K562 (cell line): ENCODE data around the gene FIZ1. TPM values are rescaled to one million over a fixed set of nuclear protein-coding genes. Genes with fewer than 3 reads are reported as not detected.

Experiments used
- ATAC-seq: fragments of 200-7000 bp; cut with Tn5 transposase; 3 replicates; pipeline ENCODE4 v1.9.1; 2020; ENCODE audit warnings: moderate library complexity
- BruUV-seq: library from RNA; stranded (reverse); fragments of 400-500 nt; replicated peaks from 2 replicates; lab custom pipeline; 2021; lab: Mats Ljungman, UMichigan
- CTCF ChIA-PET: fragments of 300-600 bp; formaldehyde crosslinking; extraction: SDS; loops from one replicate; lab custom pipeline; 2021; ENCODE audit warnings: low intra/inter-chr PET ratio; lab: Yijun Ruan, JAX
- POLR2A ChIA-PET: fragments of 300-600, 350-650 bp; sonication (Branson Sonifier 250); formaldehyde crosslinking; extraction: SDS; loops from one replicate; lab custom pipeline; 2021; ENCODE audit warnings: antibody characterized with exemption, inconsistent platforms; lab: Yijun Ruan, JAX
- DNase-seq, 4 experiments: peaks; one replicate each; pipeline versions ENCODE4 v3.0.0 to v3.0.0-alpha.2; 2011 to 2018; ENCODE audit warnings: low spot score in 3 of 4, mixed read lengths in 3 of 4; ENCODE audit errors: extremely low read depth in 1 of 4
- FAIRE-seq: peaks from 2 replicates; lab custom pipeline; 2011; peaks lifted over from hg19 to GRCh38; lab: Jason Lieb, UNC
- H2AFZ ChIP-seq: 2 replicates; pipeline ENCODE4 v1.6.0; 2011; ENCODE audit warnings: low read depth, low read length, control low read depth, inconsistent platforms
- H3K27ac ChIP-seq: fragments of 200-600 bp; 3 replicates; pipeline ENCODE4 v1.8.0; 2011; ENCODE audit warnings: low read depth, mild to moderate bottlenecking, control low read depth, inconsistent platforms, low read length, moderate library complexity, mixed read lengths; ENCODE audit errors: extremely low read depth
- H3K27me3 ChIP-seq, 2 experiments: fragments of 300-600 bp in 1 of 2; 2 replicates in 1 of 2; 3 replicates in 1 of 2; pipeline versions ENCODE4 v1.6.0 to v1.8.0; 2011; ENCODE audit warnings: inconsistent platforms in 2 of 2, low read length in 2 of 2, mild to moderate bottlenecking in 1 of 2, mixed read lengths in 1 of 2, moderate library complexity in 1 of 2; ENCODE audit not compliant: control insufficient read depth in 2 of 2, insufficient read depth in 2 of 2
- H3K36me3 ChIP-seq: fragments of 300-600 bp; 3 replicates; pipeline ENCODE4 v1.8.0; 2011; ENCODE audit warnings: mild to moderate bottlenecking, low read length, inconsistent platforms; ENCODE audit not compliant: control insufficient read depth, insufficient read depth
- H3K4me1 ChIP-seq, 2 experiments: fragments of 200-600 bp in 1 of 2; replicated peaks in 1 of 2; 2 replicates in 1 of 2; 3 replicates in 1 of 2; pipeline versions ENCODE4 v1.5.1 to v1.8.0; 2011; ENCODE audit warnings: inconsistent platforms in 2 of 2, low read length in 2 of 2, mild to moderate bottlenecking in 1 of 2, mixed read lengths in 1 of 2, moderate library complexity in 1 of 2; ENCODE audit not compliant: control insufficient read depth in 2 of 2, insufficient read depth in 2 of 2
- H3K4me2 ChIP-seq: 2 replicates; pipeline ENCODE4 v1.6.1; 2011; ENCODE audit warnings: low read length, control low read depth, inconsistent platforms, mixed read lengths; ENCODE audit not compliant: insufficient read depth
- H3K4me3 ChIP-seq: fragments of 200-600 bp; sonication (generic), shearing (Covaris generic); 2 replicates; pipeline ENCODE4 v1.5.1; 2016; ENCODE audit warnings: control low read depth, inconsistent platforms
- H3K79me2 ChIP-seq: fragments of 200-600 bp; 3 replicates; pipeline ENCODE4 v1.8.0; 2011; ENCODE audit warnings: low read length, inconsistent platforms; ENCODE audit not compliant: control insufficient read depth, insufficient read depth
- H3K9ac ChIP-seq, 2 experiments: 2 replicates each; pipeline versions ENCODE4 v1.6.0 to v1.6.1; 2011; ENCODE audit warnings: low read depth in 2 of 2, low read length in 2 of 2, control low read depth in 1 of 2, inconsistent platforms in 1 of 2, mild to moderate bottlenecking in 1 of 2, mixed read lengths in 1 of 2; ENCODE audit not compliant: insufficient read depth in 1 of 2
- H3K9me1 ChIP-seq: one replicate; pipeline ENCODE4 v1.6.0; 2011; ENCODE audit warnings: inconsistent platforms, mild to moderate bottlenecking, low read length, moderate library complexity; ENCODE audit not compliant: control insufficient read depth, insufficient read depth
- H3K9me3 ChIP-seq: replicated peaks from 2 replicates; pipeline ENCODE4 v1.5.1; 2011; ENCODE audit warnings: low read depth, low read length, inconsistent platforms; ENCODE audit not compliant: control insufficient read depth, insufficient read depth
- H4K20me1 ChIP-seq: replicated peaks from 2 replicates; pipeline ENCODE4 v1.6.1; 2011; ENCODE audit warnings: low read length, inconsistent platforms, mixed read lengths; ENCODE audit not compliant: control insufficient read depth, insufficient read depth
- ARID3A ChIP-seq: IDR thresholded peaks from 2 replicates; pipeline ENCODE4 v1.6.1; 2012; ENCODE audit warnings: low read depth, low read length, improper control_type of control experiment, borderline replicate concordance
- CBFB ChIP-seq: sonication (generic); formaldehyde crosslinking; IDR thresholded peaks from 2 replicates; pipeline ENCODE4 v1.4.0; 2020; ENCODE audit warnings: mild to moderate bottlenecking, missing genetic modification reagents
- CTCF ChIP-seq, 3 experiments: IDR thresholded peaks in 2 of 3; conservative IDR thresholded peaks in 1 of 3; 2 replicates each; pipeline ENCODE4 v1.5.1; 2011 to 2012; ENCODE audit warnings: low read length in 3 of 3, mild to moderate bottlenecking in 3 of 3, control low read depth in 2 of 3, improper control_type of control experiment in 1 of 3, inconsistent platforms in 1 of 3, low read depth in 1 of 3, mixed read lengths in 1 of 3, moderate library complexity in 1 of 3; ENCODE audit not compliant: insufficient read depth in 2 of 3
- KLF13 ChIP-seq: fragments of 450-650 bp; IDR thresholded peaks from 2 replicates; pipeline ENCODE4 v1.6.1; 2016; ENCODE audit warnings: missing genetic modification characterization, low read depth, mild to moderate bottlenecking, missing compliant biosample characterization, moderate library complexity, borderline replicate concordance
- NFE2 ChIP-seq: IDR thresholded peaks from 2 replicates; pipeline ENCODE4 v1.6.1; 2014; ENCODE audit warnings: antibody characterized with exemption, low read depth
- RB1 ChIP-seq: fragments of 450-650 bp; IDR thresholded peaks from 2 replicates; pipeline ENCODE4 v1.6.1; 2017; ENCODE audit warnings: low read depth, mild to moderate bottlenecking
- TBP ChIP-seq: optimal IDR thresholded peaks from 2 replicates; pipeline ENCODE3; 2011; ENCODE audit warnings: low read depth, low read length, improper control_type of control experiment
- USF1 ChIP-seq: sonication (generic); formaldehyde crosslinking; IDR thresholded peaks from 2 replicates; pipeline ENCODE4 v1.9.0; 2022; ENCODE audit warnings: mild to moderate bottlenecking, missing genetic modification reagents
- WHSC1 ChIP-seq: IDR thresholded peaks from one replicate; pipeline ENCODE4 v1.6.1; 2012; ENCODE audit warnings: low read length, control low read depth, inconsistent platforms
- ZBTB5 ChIP-seq: fragments of 450-650 bp; IDR thresholded peaks from 2 replicates; pipeline ENCODE4 v1.6.1; 2017; ENCODE audit warnings: antibody characterized with exemption
- ZNF436 ChIP-seq: fragments of 250-450, 450-650 bp; sonication (Bioruptor Pico); formaldehyde crosslinking; IDR thresholded peaks from 2 replicates; pipeline ENCODE4 v1.7.0; 2020; ENCODE audit warnings: mild to moderate bottlenecking
- ZZZ3 ChIP-seq: fragments of 450-650 bp; IDR thresholded peaks from 2 replicates; pipeline ENCODE4 v1.6.1; 2016; ENCODE audit warnings: antibody characterized with exemption, mild to moderate bottlenecking, moderate library complexity
- WGBS: fragments of 100-300 bp; shearing (Covaris generic); methylation state at CpG from one replicate; pipeline ENCODE4 v1.1.6; 2016; ENCODE audit warnings: low coverage, mixed read lengths; ENCODE audit not compliant: insufficient coverage; ENCODE audit errors: missing lambda C conversion rate; 5-methylcytosine and 5-hydroxymethylcytosine counted together
- in situ Hi-C: fragments of 300-500 bp; cut with MboI; formaldehyde crosslinking; loops from 4 replicates; pipeline ENCODE4 v1.15.0; 2018; ENCODE audit warnings: inconsistent platforms, mixed read lengths
- intact Hi-C: fragments of 100-400 bp; cut with micrococcal nuclease; formaldehyde crosslinking; loops from 2 replicates; pipeline ENCODE4 v1.14.2; 2022
- polyA plus RNA-seq, 8 experiments: library from polyadenylated mRNA; depleted of rRNA in 4 of 8; stranded (reverse) in 5 of 8; unstranded in 3 of 8; fragments of >200 nt; fragmentation: Nextera tagmentation in 2 of 8; fragmentation: Illumina TruSeq in 1 of 8; extraction: Ambion mirVana in 2 of 8; extraction: Trizol in 1 of 8; gene quantifications; 2 replicates each; pipeline versions ENCODE4 v1.2.1 to v1.2.3, GENCODE V29; 2011 to 2014; ENCODE audit warnings: inconsistent platforms in 1 of 8, missing spikeins in 1 of 8
- total RNA-seq, 7 experiments: library from RNA; depleted of rRNA in 6 of 7; stranded (reverse); fragments of >200 nt in 6 of 7; fragmentation: Illumina TruSeq in 2 of 7; extraction: Trizol in 2 of 7; gene quantifications; 2 replicates each; pipeline versions ENCODE4 v1.2.1 to v1.2.3, GENCODE V29; 2011 to 2021; ENCODE audit warnings: low replicate concordance in 1 of 7

The FIZ1 gene
- total and polyA plus RNA-seq, 9 of the 15 experiments (the other 6 are each of a cell fraction or from before 2014, with no cell fraction given), result 0.79 to 17.5 (median 5.5) TPM

GRCh38 chr19:55596304-55596703, 3.0 kb downstream of the FIZ1 start:
- Histone ChIP-seq H3K9me1 (no peaks in the 10 kb centered on the region), H4K20me1 (no peaks in the 10 kb centered on the region), H3K9me3 (peaks cover 3% of the 10 kb centered on the region; the same call in 1 of the 2 replicates), H3K4me3 (no peak overlapping the region), H3K4me1 (peaks cover 14 to 23% of the 10 kb centered on the region in 2 experiments; a peak in 4 of 5 replicates), H3K27ac (no peak overlapping the region; the same call in 2 of the 3 replicates), H3K9ac (no peak overlapping the region), H3K36me3 (peaks cover 39% of the 10 kb centered on the region; the same call in 2 of the 3 replicates), H3K4me2 (no peak overlapping the region), H3K27me3 (no peaks in the 10 kb centered on the region), H2AFZ (no peak overlapping the region), H3K79me2 (peaks cover 13% of the 10 kb centered on the region)
- WGBS, result 91% methylated on average over 1 of the region's 3 CpGs
- no TSS peak for BruUV-seq
- FAIRE-seq (no peak), DNase-seq (no peak), ATAC-seq (no peak)
- TF ChIP-seq ZNF436 (CRISPR knock-in tag) (no peak), ZBTB5 (no peak), ZZZ3 (no peak), ARID3A (no peak), USF1 (CRISPR knock-in tag) (no peak), NFE2 (no peak), WHSC1 (no peak), RB1 (no peak), KLF13 (tag) (no peak), TBP (no peak), CBFB (CRISPR knock-in tag) (no peak), CTCF (IDR thresholded peaks at IDR 0.05 in 2 of 3, conservative IDR thresholded peaks at IDR 0.05 in 1 of 3; ENCODE audit: insufficient read depth in 2 of 3, low read depth in 1 of 3, low read length in 3 of 3) (no peak)
- intact Hi-C loops (no loop called here), in situ Hi-C loops (no loop called here)
- ChIA-PET CTCF (no interaction called here), POLR2A (no interaction called here)
